ENCODE measurements around the gene CHID1. TPM values are rescaled to one million over a fixed set of nuclear protein-coding genes. Genes with fewer than 3 reads are reported as not detected.

Gene CHID1
- total and polyA plus RNA-seq, 2 of the 8 experiments (the other 6 are each of a cell fraction or from before 2014, with no cell fraction given) = 81.2 to 88.5 TPM

DNA sequence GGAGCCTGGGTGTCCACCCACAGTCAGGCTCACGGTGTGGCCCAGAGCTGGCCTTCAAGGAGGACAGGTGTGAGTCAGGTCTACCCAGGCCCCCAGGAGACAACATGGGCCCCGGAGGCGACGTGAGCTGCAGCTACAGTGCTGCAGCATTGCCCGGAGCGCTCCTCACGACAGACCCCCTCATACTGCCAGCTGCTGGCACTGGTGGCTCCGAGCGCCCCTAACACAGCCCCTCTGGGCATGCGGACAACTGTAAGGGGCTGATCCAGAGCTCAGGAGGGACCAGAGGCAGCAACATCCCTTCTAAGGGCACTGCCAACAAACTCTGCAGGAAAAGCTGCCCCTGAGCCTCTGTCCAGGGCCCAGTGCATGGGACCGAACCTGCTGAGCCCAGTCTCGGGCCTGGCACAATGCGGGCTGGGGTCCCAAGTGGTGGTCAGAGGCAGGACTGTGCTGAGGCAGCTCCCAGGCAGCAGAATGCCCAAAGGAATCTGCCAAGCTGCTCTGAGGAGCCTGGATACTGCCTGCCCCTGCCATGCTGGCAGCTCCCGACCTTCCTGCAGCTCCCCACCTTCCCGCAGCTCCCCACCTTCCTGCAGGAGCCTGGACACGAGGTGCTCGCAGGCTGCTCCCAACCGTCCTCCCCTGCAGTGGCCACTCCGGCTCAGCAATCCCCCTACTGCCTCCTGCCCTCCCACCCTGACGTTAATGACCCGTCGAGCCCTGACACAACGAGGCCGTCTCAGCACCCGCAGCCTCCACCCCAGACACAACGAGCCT is 15.1 kb downstream of the CHID1 start:
- no peak overlapping the region for H2BK15ac ChIP-seq (ENCODE audit: low read length)
- no peaks in the 10 kb centered on the region for H3K9me3 ChIP-seq (ENCODE audit: insufficient read depth in 2 of 2, low read depth in 1 of 2, low read length in 1 of 2)
- 94% methylated on average over 22 of the region's 26 CpGs; no CpG with 5 or more reads in 1 of the 2 experiments for WGBS, 2 experiments (ENCODE audit: extremely low coverage in 1 of 2, insufficient coverage in 1 of 2, insufficient read length in 1 of 2, insufficient replicate concordance in 2 of 2, low coverage in 1 of 2, low lambda C conversion rate in 2 of 2, missing lambda C conversion rate in 1 of 2)
- no peak overlapping the region for H3K56ac ChIP-seq (replicated peaks; ENCODE audit: insufficient read length, low read depth, low read length)
- H2AK5ac ChIP-seq (ENCODE audit: low read depth, low read length) = no peak overlapping the region
- no peak overlapping the region for H3K23ac ChIP-seq (ENCODE audit: insufficient read length)
- no peaks in the 10 kb centered on the region for H3K23me2 ChIP-seq (ENCODE audit: low read depth, low read length)
- no peak overlapping the region for H3K4me3 ChIP-seq (ENCODE audit: extremely low read depth in 1 of 4, insufficient read depth in 2 of 4, low read depth in 3 of 4, low read length in 4 of 4)
- no peak overlapping the region for H2BK5ac ChIP-seq (ENCODE audit: low read depth, low read length)
- no peak overlapping the region for H3K4me2 ChIP-seq (ENCODE audit: insufficient read depth in 1 of 2, low read depth in 2 of 2, low read length in 2 of 2)
- H3K27ac ChIP-seq (ENCODE audit: low read depth, low read length) = no peak overlapping the region
- no peaks in the 10 kb centered on the region for H3K27me3 ChIP-seq (replicated peaks in 1 of 4; ENCODE audit: control insufficient read depth in 3 of 4, extremely low read depth in 1 of 4, insufficient read depth in 3 of 4, low read length in 3 of 4)
- no peaks in the 10 kb centered on the region for H3K79me2 ChIP-seq (ENCODE audit: control insufficient read depth in 1 of 2, insufficient read depth in 2 of 2, low read length in 2 of 2)
- FAIRE-seq = no peak
- H3K4me1 ChIP-seq (replicated peaks in 1 of 4; ENCODE audit: control insufficient read depth in 3 of 4, insufficient read depth in 4 of 4, low read length in 3 of 4) = peaks cover 0 to 5% (median 3%) of the 10 kb centered on the region in 4 experiments; a peak in 4 of 7 replicates
- H4K20me1 ChIP-seq (replicated peaks in 1 of 2; ENCODE audit: control insufficient read depth in 1 of 2, insufficient read depth in 2 of 2, low read length in 2 of 2) = peaks cover 8 to 14% of the 10 kb centered on the region in 2 experiments
- H3K36me3 ChIP-seq (ENCODE audit: control insufficient read depth in 2 of 4, insufficient read depth in 4 of 4, low read length in 3 of 4) = peaks cover 7 to 21% (median 14%) of the 10 kb centered on the region in 4 experiments
- no peak overlapping the region for H2BK20ac ChIP-seq (ENCODE audit: low read length)
- POLR2A ChIA-PET (ENCODE audit: partially characterized antibody) = interaction anchor here (0.9 to 1.9 kb wide), 12 partner anchors 9 to 94 kb away, joined by 3 to 6 read pairs (median 4); partner anchors contain the start of gene CHID1
- no peak overlapping the region for H3K4ac ChIP-seq (replicated peaks; ENCODE audit: insufficient read length, low read depth, low read length)
- H3K14ac ChIP-seq (ENCODE audit: insufficient read length) = no peak overlapping the region
- no peak overlapping the region for H4K5ac ChIP-seq (ENCODE audit: insufficient read length, low read depth, low read length)
- no peak overlapping the region for H2AFZ ChIP-seq (ENCODE audit: low read length)
- H3K79me1 ChIP-seq (ENCODE audit: low read depth, low read length) = no peaks in the 10 kb centered on the region
- no peak overlapping the region for H4K8ac ChIP-seq (ENCODE audit: extremely low read depth, insufficient read depth, low read length)
- H2BK12ac ChIP-seq (ENCODE audit: low read depth, low read length) = no peak overlapping the region
- no peak for DNase-seq (ENCODE audit: low read depth in 1 of 2, low spot score in 2 of 2)
- H3K18ac ChIP-seq (ENCODE audit: extremely low read depth, low read length) = no peak overlapping the region
- CTCF ChIA-PET (ENCODE audit: partially characterized antibody) = interaction anchor here (0.6 to 2.6 kb wide), 28 partner anchors 9 to 892 kb away, joined by 3 to 19 read pairs (median 6); partner anchors contain the start of genes AP2A2 and TSPAN4
- no peak overlapping the region for H4K91ac ChIP-seq (replicated peaks; ENCODE audit: insufficient read length, low read length)
- no peak overlapping the region for H3K9ac ChIP-seq (replicated peaks in 1 of 4; ENCODE audit: extremely low read depth in 1 of 4, low read depth in 3 of 4, low read length in 3 of 4)
- no peak overlapping the region for H2BK120ac ChIP-seq (replicated peaks; ENCODE audit: low read depth, low read length)
- TF ChIP-seq PHF8 (conservative IDR thresholded peaks at IDR 0.05; ENCODE audit: low read depth, low read length) (no peak), TAF1 (IDR thresholded peaks at IDR 0.05; ENCODE audit: low read depth, low read length) (no peak), CBX5 (IDR thresholded peaks at IDR 0.05; ENCODE audit: low read depth, low read length) (no peak), SAP30 (IDR thresholded peaks at IDR 0.05; ENCODE audit: insufficient read depth, insufficient replicate concordance, low read length) (no peak), SP1 (IDR thresholded peaks at IDR 0.05; ENCODE audit: low read depth, low read length) (no peak), CEBPB (IDR thresholded peaks at IDR 0.05; ENCODE audit: low read depth, low read length) (no peak), CREB1 (IDR thresholded peaks at IDR 0.05) (no peak)
- TF ChIP-seq, protein P1, sequence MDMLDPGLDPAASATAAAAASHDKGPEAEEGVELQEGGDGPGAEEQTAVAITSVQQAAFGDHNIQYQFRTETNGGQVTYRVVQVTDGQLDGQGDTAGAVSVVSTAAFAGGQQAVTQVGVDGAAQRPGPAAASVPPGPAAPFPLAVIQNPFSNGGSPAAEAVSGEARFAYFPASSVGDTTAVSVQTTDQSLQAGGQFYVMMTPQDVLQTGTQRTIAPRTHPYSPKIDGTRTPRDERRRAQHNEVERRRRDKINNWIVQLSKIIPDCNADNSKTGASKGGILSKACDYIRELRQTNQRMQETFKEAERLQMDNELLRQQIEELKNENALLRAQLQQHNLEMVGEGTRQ (IDR thresholded peaks at IDR 0.05; ENCODE audit: low read length) = no peak
- TF ChIP-seq, protein P2, sequence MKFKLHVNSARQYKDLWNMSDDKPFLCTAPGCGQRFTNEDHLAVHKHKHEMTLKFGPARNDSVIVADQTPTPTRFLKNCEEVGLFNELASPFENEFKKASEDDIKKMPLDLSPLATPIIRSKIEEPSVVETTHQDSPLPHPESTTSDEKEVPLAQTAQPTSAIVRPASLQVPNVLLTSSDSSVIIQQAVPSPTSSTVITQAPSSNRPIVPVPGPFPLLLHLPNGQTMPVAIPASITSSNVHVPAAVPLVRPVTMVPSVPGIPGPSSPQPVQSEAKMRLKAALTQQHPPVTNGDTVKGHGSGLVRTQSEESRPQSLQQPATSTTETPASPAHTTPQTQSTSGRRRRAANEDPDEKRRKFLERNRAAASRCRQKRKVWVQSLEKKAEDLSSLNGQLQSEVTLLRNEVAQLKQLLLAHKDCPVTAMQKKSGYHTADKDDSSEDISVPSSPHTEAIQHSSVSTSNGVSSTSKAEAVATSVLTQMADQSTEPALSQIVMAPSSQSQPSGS (IDR thresholded peaks at IDR 0.05; ENCODE audit: low read length) = no peak
